CD4-positive, alpha-beta T cell treated with Interferon gamma for 1 hour (primary cell): Measurements from ENCODE around the gene RAB1A.

Experiments
- DNase-seq: peaks from one replicate; pipeline ENCODE4 v3.0.0-alpha.2; 2020

RAB1A gene

DNA sequence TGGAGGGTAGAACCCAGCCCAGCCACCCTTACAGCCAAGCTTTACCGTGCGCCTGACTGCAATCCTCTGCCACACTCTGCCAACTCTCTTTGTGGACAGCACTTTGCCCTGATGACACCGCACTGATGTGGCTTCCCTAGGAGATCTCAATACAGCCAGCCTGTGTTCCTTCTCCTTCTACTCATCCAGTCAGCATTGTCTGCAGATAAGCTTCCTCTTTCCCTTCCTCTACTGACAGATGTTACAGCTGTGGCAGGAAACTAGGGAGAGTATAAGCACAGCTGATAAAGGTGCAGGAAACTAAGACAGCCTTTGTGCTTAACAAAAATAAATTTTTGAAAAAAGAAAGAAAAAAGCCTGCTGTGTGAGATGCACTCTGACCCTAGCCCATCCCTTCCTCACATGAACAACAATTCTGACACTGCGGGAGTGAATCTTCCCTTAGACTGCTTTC is 48.6 kb downstream of the RAB1A start:
- DNase-seq, result no peak

GRCh38 chr2:65079017-65079416 is 50.9 kb downstream of the RAB1A start:
- no peak for DNase-seq

- DNase-seq, result no peak
These were observed 52.0 kb downstream of the RAB1A start for GRCh38 chr2:65077898-65078297.

- no peak for DNase-seq
These were observed 53.6 kb downstream of the RAB1A start for GRCh38 chr2:65076345-65076710.

DNA sequence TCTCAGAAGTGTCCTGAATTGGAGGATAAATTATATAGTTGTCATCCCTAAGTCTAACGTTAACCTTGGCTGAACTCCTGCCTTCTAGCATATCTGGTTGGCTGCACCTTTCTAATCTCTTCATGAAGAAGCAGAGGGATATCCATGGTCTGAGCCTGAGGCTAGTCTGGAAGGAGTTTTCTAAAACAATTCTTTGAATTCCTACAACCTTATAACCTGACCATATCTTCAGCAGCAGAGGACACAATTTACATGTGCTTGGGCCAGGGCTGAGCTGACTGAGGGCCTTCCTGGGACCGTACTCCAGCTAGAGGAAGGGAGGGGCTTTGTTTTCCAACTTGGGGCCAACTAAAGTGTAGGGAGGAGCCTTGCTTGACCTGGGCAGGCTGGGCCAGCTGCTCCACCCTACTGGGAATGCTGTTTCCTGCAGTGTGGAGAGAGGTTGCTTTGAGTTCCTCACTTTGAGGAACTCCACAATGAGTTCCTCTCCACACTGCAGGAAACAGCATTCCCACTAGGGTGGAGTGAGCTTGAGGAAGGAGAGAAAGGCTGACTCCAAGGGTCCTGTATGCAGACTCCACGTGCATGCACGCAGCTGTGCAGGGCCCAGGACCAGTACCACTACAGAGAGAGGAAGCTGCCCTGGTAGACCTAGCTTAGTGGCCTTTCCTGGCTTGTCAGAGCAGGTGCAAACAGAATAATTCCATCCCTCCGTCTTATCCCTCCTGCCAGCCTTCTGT is 54.1 kb downstream of the RAB1A start:
- DNase-seq, result no peak

GRCh38 chr2:65075176-65075575 is 54.7 kb downstream of the RAB1A start:
- DNase-seq, result no peak

- no peak for DNase-seq
These were observed 55.9 kb downstream of the RAB1A start for GRCh38 chr2:65073879-65074565.

DNA sequence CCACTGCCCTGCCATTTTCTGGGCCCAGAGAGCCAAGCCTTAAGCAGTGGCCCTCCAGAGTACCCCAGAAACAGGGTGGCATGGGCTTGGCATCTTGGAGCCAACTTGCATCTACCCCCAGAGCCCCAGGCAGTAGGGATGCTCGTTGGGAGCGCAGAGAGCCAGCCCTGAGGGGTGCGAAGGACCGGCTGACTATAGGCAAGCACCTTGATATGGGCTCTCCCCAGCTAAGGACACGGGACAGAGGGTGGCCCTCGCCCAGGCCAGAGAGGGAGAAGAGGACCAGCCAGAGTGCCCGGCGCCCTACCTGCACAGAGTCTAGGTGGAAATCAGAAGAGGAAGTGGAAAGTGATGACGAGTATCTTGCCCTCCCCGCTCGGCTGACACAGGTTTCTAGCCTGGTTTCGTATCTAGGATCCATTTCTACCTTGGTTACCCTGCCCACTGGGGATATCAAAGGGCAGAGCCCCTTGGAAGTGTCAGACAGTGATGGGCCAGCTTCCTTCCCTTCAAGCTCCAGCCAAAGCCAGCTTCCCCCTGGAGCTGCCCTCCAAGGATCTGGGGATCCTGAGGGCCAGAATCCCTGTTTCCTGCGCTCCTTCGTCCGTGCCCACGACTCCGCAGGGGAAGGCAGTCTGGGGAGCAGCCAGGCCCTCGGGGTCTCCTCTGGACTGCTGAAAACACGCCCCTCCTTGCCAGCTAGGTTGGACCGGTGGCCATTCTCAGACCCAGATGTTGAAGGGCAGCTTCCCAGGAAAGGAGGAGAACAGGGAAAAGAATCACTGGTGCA is 57.5 kb downstream of the RAB1A start:
- DNase-seq, result no peak

- DNase-seq, result no peak
These were observed 58.3 kb downstream of the RAB1A start for GRCh38 chr2:65071499-65072180.

GRCh38 chr2:65070856-65071255 is 59.0 kb downstream of the RAB1A start:
- no peak for DNase-seq

GRCh38 chr2:65070172-65070830 is 59.6 kb downstream of the RAB1A start:
- DNase-seq, result no peak

- DNase-seq, result no peak
These were observed 60.5 kb downstream of the RAB1A start for GRCh38 chr2:65069439-65069824.

DNA sequence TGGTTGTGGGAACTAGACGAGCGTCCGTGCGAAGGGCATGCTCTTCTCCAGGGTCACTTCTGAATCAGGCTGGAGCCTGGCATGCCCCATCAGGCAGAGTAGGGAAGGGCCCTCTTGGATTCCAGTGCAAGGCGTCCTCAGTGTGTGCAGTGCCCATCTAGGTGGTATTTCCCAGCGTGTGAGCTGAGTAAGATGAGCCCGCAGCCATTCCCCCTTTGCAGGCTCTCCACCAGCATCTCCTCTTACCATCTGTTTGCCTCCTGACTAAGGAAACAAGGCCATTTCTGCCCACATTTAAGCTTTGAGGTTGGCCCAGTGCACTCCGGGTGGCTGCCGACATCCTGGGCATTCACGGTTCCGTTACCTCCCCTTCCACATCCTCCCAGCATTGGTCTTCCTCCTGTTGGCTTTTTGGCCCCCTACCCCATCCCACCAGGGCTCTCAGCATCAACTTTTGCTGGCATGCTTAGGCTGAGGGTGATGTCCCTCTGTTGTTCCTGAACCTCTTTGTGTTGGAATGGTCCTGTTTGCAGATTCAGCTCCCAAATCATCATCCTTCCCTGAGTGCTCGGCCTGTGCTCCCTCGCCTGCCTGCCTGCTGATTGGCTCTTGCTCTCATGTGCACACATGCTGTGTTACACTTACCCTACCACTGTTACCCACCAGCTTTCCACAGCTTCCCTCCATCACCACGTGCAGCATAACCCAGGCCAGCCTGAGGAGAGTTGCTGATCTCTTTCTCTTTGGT is 61.9 kb downstream of the RAB1A start:
- DNase-seq, result no peak

GRCh38 chr2:65064728-65065552 is 65.0 kb downstream of the RAB1A start:
- peak; percentile 77 for DNase-seq

DNA sequence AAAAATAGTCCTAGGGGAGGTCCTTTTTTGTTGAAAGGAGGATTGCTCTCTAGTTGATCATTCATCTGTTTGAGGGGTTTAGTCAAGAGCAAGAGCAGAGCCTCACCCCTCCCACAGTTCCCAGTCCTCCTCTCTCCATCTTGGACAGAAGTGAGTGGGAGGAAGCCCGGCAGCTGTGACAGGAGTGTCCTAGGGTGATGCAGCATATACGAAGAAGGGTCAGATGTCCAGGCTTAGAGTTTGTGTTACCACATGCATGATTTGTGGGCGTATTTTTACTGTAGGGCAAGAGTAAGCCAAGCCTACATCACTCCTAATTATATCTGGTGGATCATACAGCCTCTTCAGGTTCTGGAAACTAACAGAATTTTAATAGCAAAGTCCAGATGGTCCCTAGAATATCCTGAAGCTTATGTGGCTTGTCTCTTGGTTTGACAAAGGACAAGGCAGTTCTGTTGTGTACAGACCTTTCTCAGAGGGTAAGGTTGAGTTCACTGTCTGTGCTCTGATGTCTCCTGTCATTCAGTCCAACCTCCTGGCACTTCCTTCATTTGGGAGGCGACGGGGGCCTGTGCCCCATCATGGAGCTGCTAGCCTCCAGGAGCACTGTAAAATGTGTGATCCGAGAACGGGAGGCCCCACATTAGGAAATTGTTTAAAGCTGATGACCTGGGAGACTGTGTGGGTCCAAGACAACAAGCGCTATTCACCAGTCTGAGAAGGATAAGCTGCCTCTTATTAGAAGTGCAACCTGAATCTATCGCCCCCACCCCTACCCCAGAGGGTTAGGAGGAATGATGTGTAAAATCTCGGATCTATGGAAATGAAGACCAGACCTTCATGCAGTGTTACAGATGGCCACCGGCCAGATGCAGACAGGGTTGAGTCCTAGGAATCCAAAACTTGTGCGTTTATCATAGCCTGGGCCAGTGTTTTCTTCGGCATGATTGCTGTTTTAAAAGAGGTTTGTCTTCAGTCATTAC is 66.8 kb downstream of the RAB1A start:
- DNase-seq, result no peak

DNA sequence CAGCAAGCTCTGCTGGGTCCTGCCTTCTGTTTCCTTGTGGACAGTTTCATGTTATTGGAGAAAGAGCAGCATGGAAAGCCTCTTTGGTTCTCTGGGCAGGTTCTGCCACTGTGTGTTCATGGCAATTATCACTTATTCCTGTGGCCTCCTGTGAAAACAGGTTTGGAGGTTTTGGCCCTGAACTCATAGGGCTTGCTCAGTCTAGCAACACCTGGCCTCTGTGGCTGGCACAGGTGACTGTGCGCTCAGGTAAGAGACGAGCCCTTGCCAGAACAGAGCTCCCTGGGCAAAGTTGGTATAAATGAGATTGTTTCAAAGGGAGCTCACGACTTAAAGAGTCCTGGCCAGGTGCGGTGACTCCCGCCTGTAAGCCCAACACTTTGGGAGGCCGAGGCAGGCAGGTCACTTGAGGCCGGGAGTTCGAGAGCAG is 68.0 kb downstream of the RAB1A start:
- DNase-seq, result no peak

DNA sequence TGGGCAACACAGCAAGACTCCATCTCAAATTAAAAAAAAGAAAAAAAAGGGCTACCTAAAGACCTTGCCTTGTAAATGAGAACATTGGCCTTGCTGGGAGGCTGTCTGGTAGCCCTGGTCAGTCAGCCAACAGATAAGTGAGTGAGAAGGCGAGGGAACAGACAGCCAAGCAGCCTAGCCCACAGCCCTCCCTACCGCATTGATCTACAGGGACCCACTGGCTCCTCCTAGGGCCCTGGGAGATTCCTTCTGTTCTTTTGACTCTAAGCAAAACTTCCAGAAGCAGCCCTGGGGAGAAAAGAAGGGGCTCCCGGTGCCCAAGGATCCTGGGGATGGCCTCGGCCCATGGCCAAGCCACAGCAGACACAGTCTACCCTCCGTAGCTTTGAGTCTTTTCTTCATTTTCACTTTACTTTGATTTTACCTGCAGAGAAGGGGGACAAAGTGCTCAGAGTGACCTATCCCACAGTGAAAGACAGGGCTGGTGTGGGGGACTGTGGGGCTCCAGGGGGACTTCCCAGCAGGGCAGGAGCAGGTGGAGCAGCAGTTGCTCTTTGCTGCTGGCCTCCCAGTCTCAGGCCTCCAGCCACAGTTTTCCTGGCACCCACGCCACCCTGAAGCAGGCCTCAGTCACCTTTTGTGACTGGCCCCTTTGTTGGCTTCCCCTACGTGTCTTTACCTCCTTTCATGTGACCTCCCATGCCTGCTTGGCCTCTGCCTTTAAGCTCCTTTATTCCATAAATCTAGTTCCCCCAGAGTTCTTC is 68.6 kb downstream of the RAB1A start:
- no peak for DNase-seq

DNA sequence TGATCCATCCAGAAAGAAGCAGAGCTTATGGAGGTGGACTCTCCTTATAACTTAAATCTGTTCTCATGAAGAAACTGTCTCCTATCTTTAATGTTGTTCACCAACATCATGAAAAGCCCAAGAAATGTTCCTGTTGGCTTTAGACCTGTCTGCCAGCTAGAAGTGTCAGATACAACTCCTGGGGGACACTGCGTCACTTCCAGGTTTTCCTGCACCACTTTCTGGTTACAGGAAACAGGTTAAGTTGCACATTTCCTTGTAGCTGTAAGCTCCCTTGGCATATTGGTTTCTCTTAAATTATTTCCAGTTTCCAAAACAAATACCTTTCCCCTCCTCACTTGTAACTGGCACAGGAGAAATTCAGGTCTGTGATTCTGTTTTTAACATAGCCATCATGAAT is 70.8 kb downstream of the RAB1A start:
- no peak for DNase-seq
